HepG2 (cell line): Measurements from ENCODE around the gene RASL12. TPM values are rescaled to one million over a fixed set of nuclear protein-coding genes. Genes with fewer than 3 reads are reported as not detected.

Source experiments
- KAT2B ChIP-seq: fragments of 150-350 bp; IDR thresholded peaks from 2 replicates; pipeline ENCODE4 v1.6.1; 2014; ENCODE audit warnings: low read depth, low read length, borderline replicate concordance
- SYNCRIP ChIP-seq: fragments of 200-400 bp; formaldehyde crosslinking; IDR thresholded peaks from 2 replicates; pipeline ENCODE4 v1.6.1; 2018; ENCODE audit warnings: mild to moderate bottlenecking, low read depth, low read length; ENCODE audit not compliant: insufficient read depth
- ZNF260 ChIP-seq: sonication (generic); formaldehyde crosslinking; IDR thresholded peaks from 2 replicates; pipeline ENCODE4 v1.4.0; 2020; ENCODE audit warnings: missing genetic modification reagents, low read depth, mild to moderate bottlenecking, borderline replicate concordance
- ZNF329 ChIP-seq: sonication (generic); formaldehyde crosslinking; IDR thresholded peaks from 2 replicates; pipeline ENCODE4 v1.9.0; 2021; ENCODE audit warnings: low read depth, mild to moderate bottlenecking, missing genetic modification reagents
- ZNF549 ChIP-seq: sonication (generic); formaldehyde crosslinking; IDR thresholded peaks from 2 replicates; pipeline ENCODE4 v1.5.0; 2020; ENCODE audit warnings: missing genetic modification reagents
- ZNF782 ChIP-seq: sonication (generic); formaldehyde crosslinking; IDR thresholded peaks from 2 replicates; pipeline ENCODE4 v1.4.0; 2020; ENCODE audit warnings: missing genetic modification reagents, mild to moderate bottlenecking, borderline replicate concordance
- polyA plus RNA-seq, 8 experiments: library from polyadenylated mRNA; depleted of rRNA in 3 of 8; stranded (reverse) in 7 of 8; unstranded in 1 of 8; fragments of >200 nt; fragmentation: Illumina TruSeq in 4 of 8; extraction: Trizol in 4 of 8; gene quantifications; 2 replicates each; pipeline versions ENCODE4 v1.2.1 to v1.2.3, GENCODE V29; 2011 to 2016; ENCODE audit warnings: low read depth in 4 of 8, missing spikeins in 1 of 8, mixed read lengths in 1 of 8; ENCODE audit not compliant: insufficient read depth in 1 of 8
- total RNA-seq, 5 experiments: library from RNA; depleted of rRNA; stranded (reverse); fragments of >200 nt; fragmentation: Illumina TruSeq; extraction: Trizol; gene quantifications; 2 replicates each; pipeline ENCODE4 v1.2.3, GENCODE V29; 2016; ENCODE audit warnings: low read depth in 1 of 5
- TF ChIP-seq, protein P1 (sequence below): sonication (generic); formaldehyde crosslinking; IDR thresholded peaks from 2 replicates; pipeline ENCODE4 v1.5.0; 2020; ENCODE audit warnings: mild to moderate bottlenecking, missing genetic modification reagents, borderline replicate concordance
- TF ChIP-seq, protein P2 (sequence below): sonication (generic); formaldehyde crosslinking; IDR thresholded peaks from 2 replicates; pipeline ENCODE4 v1.8.0; 2022; ENCODE audit warnings: missing genetic modification reagents, mild to moderate bottlenecking, moderate library complexity, borderline replicate concordance
- TF ChIP-seq, protein P3 (sequence below): sonication (generic); formaldehyde crosslinking; IDR thresholded peaks from 2 replicates; pipeline ENCODE4 v1.4.0; 2020; ENCODE audit warnings: missing genetic modification reagents, mild to moderate bottlenecking, borderline replicate concordance

The RASL12 gene
- total and polyA plus RNA-seq, 2 of the 13 experiments (the other 11 are each of a cell fraction or from before 2014, with no cell fraction given) = 0.16 to 0.55 TPM

DNA sequence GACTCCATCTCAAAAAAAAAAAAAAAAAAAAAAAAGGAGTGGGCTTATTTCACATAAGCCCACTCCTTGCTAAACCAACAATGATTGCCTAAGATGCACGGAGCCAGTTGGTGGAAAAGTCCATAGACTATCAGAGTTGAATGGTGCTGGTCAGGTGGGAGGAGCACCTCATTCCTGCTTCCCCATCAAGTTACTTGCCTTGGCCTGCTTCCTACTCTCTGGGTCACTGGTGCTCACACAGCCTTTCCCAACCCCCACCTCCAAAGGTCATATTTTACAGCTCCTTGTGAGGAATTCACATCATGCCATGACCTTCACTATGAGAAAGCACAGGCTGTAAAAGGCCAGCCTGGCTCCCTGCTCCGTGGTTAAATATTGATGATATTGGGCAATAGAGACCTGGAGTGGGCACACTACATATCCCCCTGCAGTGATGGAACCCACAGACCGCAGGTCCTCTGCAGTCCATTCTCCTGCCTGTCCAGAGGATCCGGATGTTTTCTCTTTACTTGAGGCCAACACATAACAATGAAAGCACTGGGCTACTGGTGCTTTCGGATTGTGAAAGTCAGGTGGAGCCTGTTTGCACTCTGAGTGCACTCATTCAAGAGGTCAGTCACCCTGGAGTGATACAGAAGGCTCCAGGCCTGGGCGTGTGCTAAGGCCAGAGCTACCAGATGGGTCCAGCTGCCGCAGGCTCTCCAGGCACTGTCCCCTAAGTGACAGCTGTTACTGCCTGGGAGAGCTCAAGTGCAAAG is 22.9 kb downstream of the RASL12 start, which contains the start of gene SLC51B (continued):
- TF ChIP-seq, protein P1, sequence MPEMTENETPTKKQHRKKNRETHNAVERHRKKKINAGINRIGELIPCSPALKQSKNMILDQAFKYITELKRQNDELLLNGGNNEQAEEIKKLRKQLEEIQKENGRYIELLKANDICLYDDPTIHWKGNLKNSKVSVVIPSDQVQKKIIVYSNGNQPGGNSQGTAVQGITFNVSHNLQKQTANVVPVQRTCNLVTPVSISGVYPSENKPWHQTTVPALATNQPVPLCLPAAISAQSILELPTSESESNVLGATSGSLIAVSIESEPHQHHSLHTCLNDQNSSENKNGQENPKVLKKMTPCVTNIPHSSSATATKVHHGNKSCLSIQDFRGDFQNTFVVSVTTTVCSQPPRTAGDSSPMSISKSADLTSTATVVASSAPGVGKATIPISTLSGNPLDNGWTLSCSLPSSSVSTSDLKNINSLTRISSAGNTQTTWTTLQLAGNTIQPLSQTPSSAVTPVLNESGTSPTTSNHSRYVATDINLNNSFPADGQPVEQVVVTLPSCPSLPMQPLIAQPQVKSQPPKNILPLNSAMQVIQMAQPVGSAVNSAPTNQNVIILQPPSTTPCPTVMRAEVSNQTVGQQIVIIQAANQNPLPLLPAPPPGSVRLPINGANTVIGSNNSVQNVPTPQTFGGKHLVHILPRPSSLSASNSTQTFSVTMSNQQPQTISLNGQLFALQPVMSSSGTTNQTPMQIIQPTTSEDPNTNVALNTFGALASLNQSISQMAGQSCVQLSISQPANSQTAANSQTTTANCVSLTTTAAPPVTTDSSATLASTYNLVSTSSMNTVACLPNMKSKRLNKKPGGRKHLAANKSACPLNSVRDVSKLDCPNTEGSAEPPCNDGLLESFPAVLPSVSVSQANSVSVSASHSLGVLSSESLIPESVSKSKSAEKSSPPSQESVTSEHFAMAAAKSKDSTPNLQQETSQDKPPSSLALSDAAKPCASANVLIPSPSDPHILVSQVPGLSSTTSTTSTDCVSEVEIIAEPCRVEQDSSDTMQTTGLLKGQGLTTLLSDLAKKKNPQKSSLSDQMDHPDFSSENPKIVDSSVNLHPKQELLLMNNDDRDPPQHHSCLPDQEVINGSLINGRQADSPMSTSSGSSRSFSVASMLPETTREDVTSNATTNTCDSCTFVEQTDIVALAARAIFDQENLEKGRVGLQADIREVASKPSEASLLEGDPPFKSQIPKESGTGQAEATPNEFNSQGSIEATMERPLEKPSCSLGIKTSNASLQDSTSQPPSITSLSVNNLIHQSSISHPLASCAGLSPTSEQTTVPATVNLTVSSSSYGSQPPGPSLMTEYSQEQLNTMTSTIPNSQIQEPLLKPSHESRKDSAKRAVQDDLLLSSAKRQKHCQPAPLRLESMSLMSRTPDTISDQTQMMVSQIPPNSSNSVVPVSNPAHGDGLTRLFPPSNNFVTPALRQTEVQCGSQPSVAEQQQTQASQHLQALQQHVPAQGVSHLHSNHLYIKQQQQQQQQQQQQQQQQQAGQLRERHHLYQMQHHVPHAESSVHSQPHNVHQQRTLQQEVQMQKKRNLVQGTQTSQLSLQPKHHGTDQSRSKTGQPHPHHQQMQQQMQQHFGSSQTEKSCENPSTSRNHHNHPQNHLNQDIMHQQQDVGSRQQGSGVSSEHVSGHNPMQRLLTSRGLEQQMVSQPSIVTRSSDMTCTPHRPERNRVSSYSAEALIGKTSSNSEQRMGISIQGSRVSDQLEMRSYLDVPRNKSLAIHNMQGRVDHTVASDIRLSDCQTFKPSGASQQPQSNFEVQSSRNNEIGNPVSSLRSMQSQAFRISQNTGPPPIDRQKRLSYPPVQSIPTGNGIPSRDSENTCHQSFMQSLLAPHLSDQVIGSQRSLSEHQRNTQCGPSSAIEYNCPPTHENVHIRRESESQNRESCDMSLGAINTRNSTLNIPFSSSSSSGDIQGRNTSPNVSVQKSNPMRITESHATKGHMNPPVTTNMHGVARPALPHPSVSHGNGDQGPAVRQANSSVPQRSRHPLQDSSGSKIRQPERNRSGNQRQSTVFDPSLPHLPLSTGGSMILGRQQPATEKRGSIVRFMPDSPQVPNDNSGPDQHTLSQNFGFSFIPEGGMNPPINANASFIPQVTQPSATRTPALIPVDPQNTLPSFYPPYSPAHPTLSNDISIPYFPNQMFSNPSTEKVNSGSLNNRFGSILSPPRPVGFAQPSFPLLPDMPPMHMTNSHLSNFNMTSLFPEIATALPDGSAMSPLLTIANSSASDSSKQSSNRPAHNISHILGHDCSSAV (CRISPR knock-in tag) = no peak
- TF ChIP-seq ZNF329 (CRISPR knock-in tag) = 0 out of 2 replicates have a peak, but pooled peaks have one; percentile 39
- TF ChIP-seq KAT2B = no peak
- TF ChIP-seq, protein P2, sequence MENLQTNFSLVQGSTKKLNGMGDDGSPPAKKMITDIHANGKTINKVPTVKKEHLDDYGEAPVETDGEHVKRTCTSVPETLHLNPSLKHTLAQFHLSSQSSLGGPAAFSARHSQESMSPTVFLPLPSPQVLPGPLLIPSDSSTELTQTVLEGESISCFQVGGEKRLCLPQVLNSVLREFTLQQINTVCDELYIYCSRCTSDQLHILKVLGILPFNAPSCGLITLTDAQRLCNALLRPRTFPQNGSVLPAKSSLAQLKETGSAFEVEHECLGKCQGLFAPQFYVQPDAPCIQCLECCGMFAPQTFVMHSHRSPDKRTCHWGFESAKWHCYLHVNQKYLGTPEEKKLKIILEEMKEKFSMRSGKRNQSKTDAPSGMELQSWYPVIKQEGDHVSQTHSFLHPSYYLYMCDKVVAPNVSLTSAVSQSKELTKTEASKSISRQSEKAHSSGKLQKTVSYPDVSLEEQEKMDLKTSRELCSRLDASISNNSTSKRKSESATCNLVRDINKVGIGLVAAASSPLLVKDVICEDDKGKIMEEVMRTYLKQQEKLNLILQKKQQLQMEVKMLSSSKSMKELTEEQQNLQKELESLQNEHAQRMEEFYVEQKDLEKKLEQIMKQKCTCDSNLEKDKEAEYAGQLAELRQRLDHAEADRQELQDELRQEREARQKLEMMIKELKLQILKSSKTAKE (CRISPR knock-in tag) = peak; percentile 73; the same call in 1 of the 2 replicates
- no peak for TF ChIP-seq ZNF549 (CRISPR knock-in tag)
- no peak for TF ChIP-seq ZNF260 (CRISPR knock-in tag)
- no peak for TF ChIP-seq ZNF782 (CRISPR knock-in tag)
- no peak for TF ChIP-seq SYNCRIP
- TF ChIP-seq, protein P3, sequence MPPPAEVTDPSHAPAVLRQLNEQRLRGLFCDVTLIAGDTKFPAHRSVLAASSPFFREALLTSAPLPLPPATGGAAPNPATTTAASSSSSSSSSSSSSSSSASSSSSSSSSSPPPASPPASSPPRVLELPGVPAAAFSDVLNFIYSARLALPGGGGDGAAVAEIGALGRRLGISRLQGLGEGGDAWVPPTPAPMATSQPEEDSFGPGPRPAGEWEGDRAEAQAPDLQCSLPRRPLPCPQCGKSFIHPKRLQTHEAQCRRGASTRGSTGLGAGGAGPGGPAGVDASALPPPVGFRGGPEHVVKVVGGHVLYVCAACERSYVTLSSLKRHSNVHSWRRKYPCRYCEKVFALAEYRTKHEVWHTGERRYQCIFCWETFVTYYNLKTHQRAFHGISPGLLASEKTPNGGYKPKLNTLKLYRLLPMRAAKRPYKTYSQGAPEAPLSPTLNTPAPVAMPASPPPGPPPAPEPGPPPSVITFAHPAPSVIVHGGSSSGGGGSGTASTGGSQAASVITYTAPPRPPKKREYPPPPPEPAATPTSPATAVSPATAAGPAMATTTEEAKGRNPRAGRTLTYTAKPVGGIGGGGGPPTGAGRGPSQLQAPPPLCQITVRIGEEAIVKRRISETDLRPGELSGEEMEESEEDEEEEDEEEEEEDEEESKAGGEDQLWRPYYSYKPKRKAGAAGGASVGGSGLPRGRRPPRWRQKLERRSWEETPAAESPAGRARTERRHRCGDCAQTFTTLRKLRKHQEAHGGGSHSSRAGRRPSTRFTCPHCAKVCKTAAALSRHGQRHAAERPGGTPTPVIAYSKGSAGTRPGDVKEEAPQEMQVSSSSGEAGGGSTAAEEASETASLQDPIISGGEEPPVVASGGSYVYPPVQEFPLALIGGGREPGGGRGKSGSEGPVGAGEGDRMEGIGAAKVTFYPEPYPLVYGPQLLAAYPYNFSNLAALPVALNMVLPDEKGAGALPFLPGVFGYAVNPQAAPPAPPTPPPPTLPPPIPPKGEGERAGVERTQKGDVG = no peak
